Endodermal cell (in vitro differentiated cells): Measurements from ENCODE around the gene SLC25A47. TPM values are rescaled to one million over a fixed set of nuclear protein-coding genes. Genes with fewer than 3 reads are reported as not detected.
A peak's percentile ranks its signal among the peaks of the same experiment; 100 is the strongest.

ENCODE experiments used
- DNase-seq: peaks from one replicate; pipeline ENCODE4 v3.0.0-alpha.2; 2017
- H3K27ac ChIP-seq: 2 replicates; pipeline ENCODE4 v1.5.1; 2013; ENCODE audit warnings: mild to moderate bottlenecking, low read depth, low read length, moderate library complexity
- H3K27me3 ChIP-seq: 2 replicates; pipeline ENCODE4 v1.6.1; 2013; ENCODE audit warnings: mild to moderate bottlenecking, low read length, moderate library complexity; ENCODE audit not compliant: insufficient read depth, control insufficient read depth, poor library complexity, severe bottlenecking
- H3K36me3 ChIP-seq: 2 replicates; pipeline ENCODE4 v1.7.0; 2013; ENCODE audit warnings: mild to moderate bottlenecking, low read length, moderate library complexity; ENCODE audit not compliant: control insufficient read depth, insufficient read depth
- H3K4me1 ChIP-seq: one replicate; pipeline ENCODE4 v1.7.0; 2013; ENCODE audit warnings: low read length; ENCODE audit not compliant: control insufficient read depth, insufficient read depth
- H3K4me3 ChIP-seq: 2 replicates; pipeline ENCODE4 v1.5.1; 2013; ENCODE audit warnings: mild to moderate bottlenecking, low read length, moderate library complexity
- H3K9ac ChIP-seq: 2 replicates; pipeline ENCODE4 v1.6.1; 2013; ENCODE audit warnings: mild to moderate bottlenecking, low read length, moderate library complexity; ENCODE audit not compliant: poor library complexity, severe bottlenecking; ENCODE audit errors: extremely low read depth
- H3K9me3 ChIP-seq: 2 replicates; pipeline ENCODE4 v1.6.1; 2013; ENCODE audit warnings: mild to moderate bottlenecking, low read length, moderate library complexity; ENCODE audit not compliant: control insufficient read depth
- H3K27ac Mint-ChIP-seq: 2 replicates; pipeline ENCODE4 v1.8.0; 2020; ENCODE audit warnings: mixed read lengths
- H3K27me3 Mint-ChIP-seq: 2 replicates; pipeline ENCODE4 v1.8.0; 2021; ENCODE audit warnings: mild to moderate bottlenecking, mixed read lengths; ENCODE audit not compliant: insufficient read depth
- H3K36me3 Mint-ChIP-seq: 2 replicates; pipeline ENCODE4 v1.8.0; 2020; ENCODE audit warnings: low read depth, mixed read lengths
- H3K4me1 Mint-ChIP-seq: 2 replicates; pipeline ENCODE4 v1.8.0; 2020; ENCODE audit warnings: mixed read lengths
- H3K4me3 Mint-ChIP-seq: 2 replicates; pipeline ENCODE4 v1.8.0; 2020; ENCODE audit warnings: mild to moderate bottlenecking, moderate library complexity, mixed read lengths
- H3K9me3 Mint-ChIP-seq: 2 replicates; pipeline ENCODE4 v1.8.0; 2020; ENCODE audit warnings: mild to moderate bottlenecking, mixed read lengths
- WGBS, 2 experiments: methylation state at CpG; one replicate each; pipeline versions ENCODE4 v1.1.5 to v1.1.7; 2013; ENCODE audit warnings: missing lambda C conversion rate in 2 of 2, mixed read lengths in 1 of 2; ENCODE audit not compliant: insufficient coverage in 1 of 2, insufficient read length in 1 of 2; 5-methylcytosine and 5-hydroxymethylcytosine counted together
- total RNA-seq, 2 donors: library from RNA; stranded (reverse); fragmentation: NEBNext Ultra II Directional in 1 of 2; extraction: Animal tissue kit (Norgen Biotek cat#: 25700) in 1 of 2; gene quantifications; 2 replicates in 1 of 2; 3 replicates in 1 of 2; pipeline ENCODE4 v1.2.1, GENCODE V29; 2021
- TF ChIP-seq, protein P1 (sequence below): fragments of 200-600 bp; sonication (generic); conservative IDR thresholded peaks from 2 replicates; pipeline ENCODE4 v1.5.0; 2021; ENCODE audit warnings: antibody characterized with exemption, mild to moderate bottlenecking

Gene SLC25A47
- total RNA-seq, 2 donors from 2014 or later = not detected

DNA sequence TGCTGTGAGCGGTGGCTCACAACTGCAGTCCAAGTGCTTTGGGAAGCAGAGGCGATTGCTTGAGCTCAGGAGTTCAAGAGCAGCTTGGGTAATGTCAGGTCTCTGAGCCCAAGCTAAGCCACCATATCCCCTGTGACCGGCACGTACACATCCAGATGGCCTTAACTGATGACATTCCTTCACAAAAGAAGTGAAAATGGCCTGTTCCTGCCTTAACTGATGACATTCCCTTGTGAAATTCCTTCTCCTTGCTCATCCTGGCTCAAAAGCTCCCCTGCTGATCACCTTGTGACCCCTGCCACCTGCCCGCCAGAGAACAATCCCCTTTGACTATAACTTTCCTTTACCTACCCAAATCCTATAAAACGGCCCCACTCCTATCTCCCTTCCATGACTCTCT, 48.6 kb downstream of the SLC25A47 start:
- no peaks in the 10 kb centered on the region for H3K27me3 Mint-ChIP-seq
- Histone ChIP-seq H3K9ac (peak overlapping the region; percentile 93), H3K9me3 (peaks cover under 1% of the 10 kb centered on the region), H3K27ac (peak overlapping the region; percentile 64), H3K4me1 (peaks cover 2% of the 10 kb centered on the region), H3K36me3 (peaks cover 56% of the 10 kb centered on the region), H3K4me3 (peak overlapping the region; percentile 98), H3K27me3 (no peaks in the 10 kb centered on the region)
- WGBS, 2 experiments = 23 to 39% methylated on average over 5 to 6 of the region's 6 CpGs
- peak overlapping the region; percentile 28 for H3K4me3 Mint-ChIP-seq
- peaks cover 54% of the 10 kb centered on the region for H3K4me1 Mint-ChIP-seq
- TF ChIP-seq, protein P1, sequence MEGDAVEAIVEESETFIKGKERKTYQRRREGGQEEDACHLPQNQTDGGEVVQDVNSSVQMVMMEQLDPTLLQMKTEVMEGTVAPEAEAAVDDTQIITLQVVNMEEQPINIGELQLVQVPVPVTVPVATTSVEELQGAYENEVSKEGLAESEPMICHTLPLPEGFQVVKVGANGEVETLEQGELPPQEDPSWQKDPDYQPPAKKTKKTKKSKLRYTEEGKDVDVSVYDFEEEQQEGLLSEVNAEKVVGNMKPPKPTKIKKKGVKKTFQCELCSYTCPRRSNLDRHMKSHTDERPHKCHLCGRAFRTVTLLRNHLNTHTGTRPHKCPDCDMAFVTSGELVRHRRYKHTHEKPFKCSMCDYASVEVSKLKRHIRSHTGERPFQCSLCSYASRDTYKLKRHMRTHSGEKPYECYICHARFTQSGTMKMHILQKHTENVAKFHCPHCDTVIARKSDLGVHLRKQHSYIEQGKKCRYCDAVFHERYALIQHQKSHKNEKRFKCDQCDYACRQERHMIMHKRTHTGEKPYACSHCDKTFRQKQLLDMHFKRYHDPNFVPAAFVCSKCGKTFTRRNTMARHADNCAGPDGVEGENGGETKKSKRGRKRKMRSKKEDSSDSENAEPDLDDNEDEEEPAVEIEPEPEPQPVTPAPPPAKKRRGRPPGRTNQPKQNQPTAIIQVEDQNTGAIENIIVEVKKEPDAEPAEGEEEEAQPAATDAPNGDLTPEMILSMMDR = no peak
- DNase-seq = peak; percentile 92
- H3K27ac Mint-ChIP-seq = peak overlapping the region; percentile 92
- no peaks in the 10 kb centered on the region for H3K9me3 Mint-ChIP-seq
- H3K36me3 Mint-ChIP-seq = peaks cover 25% of the 10 kb centered on the region

DNA sequence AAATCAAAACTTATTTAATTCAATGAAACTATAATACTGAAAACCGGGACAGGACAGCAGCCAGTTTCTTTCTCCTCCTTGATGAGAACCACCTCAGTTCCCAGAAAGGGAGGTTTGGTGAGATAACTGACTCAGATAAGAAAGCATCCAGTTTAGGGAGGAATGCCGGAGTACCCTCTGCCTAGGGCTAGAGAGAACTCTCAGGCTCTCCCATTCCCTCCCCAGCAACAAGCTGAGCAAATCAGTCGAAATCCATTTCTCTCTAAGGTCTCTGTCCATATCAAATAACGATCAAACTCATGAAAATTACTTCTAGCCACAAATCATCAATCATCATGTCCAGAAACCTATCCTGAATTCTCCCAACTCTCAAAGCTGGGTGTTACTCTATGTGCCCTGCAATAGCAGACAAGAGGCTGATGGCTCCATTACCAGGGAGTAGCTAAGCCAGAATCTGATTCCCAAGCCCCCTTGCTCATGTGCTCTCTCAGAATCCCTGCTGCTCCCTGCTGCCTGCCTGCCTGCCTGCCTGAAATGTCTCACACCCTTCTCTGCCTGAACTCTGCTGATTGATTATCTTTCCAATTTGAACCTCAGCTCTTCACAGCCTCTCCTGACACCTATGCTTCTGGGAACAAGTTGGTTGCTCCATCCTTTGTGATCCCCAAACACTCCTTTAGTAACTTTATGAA, 49.4 kb downstream of the SLC25A47 start:
- Mint-ChIP-seq H3K36me3 (peaks cover 19% of the 10 kb centered on the region), H3K4me3 (peak overlapping the region; percentile 28), H3K4me1 (peaks cover 58% of the 10 kb centered on the region), H3K27me3 (no peaks in the 10 kb centered on the region), H3K27ac (peak overlapping the region; percentile 92), H3K9me3 (no peaks in the 10 kb centered on the region)
- TF ChIP-seq, protein P1 = no peak
- H3K9ac ChIP-seq = peak overlapping the region; percentile 93
- WGBS, 2 experiments = 29 to 57% methylated on average over 3 of the region's 4 CpGs
- no peaks in the 10 kb centered on the region for H3K9me3 ChIP-seq
- peak overlapping the region; percentile 98 for H3K4me3 ChIP-seq
- peaks cover 49% of the 10 kb centered on the region for H3K36me3 ChIP-seq
- no peaks in the 10 kb centered on the region for H3K27me3 ChIP-seq
- peak; percentile 90 for DNase-seq
- peaks cover 2% of the 10 kb centered on the region for H3K4me1 ChIP-seq
- peak overlapping the region; percentile 27 for H3K27ac ChIP-seq

DNA sequence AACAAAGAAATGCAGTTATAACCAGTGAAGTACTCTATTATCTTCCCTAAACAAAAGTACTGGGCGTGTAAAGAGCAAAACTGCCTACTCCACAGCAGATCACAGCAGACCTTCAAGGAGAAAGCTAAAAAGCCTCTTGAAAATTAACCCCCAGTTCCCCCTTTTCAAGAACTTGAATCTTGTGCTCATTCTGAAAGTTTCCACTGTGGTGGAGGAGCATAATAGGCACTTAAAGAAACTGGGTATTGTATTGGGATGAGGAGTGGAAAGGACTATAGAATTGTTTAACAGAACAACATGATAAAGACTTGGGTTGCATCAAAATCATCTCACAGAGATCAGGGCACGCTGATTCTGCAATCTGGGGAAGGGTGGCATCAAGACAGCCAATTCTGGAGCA, 51.1 kb downstream of the SLC25A47 start:
- no peak for DNase-seq
- Histone ChIP-seq H3K36me3 (peaks cover 31% of the 10 kb centered on the region), H3K4me1 (peaks cover 2% of the 10 kb centered on the region), H3K27me3 (no peaks in the 10 kb centered on the region), H3K4me3 (peak overlapping the region; percentile 98), H3K9me3 (no peaks in the 10 kb centered on the region), H3K27ac (no peak overlapping the region), H3K9ac (peak overlapping the region; percentile 93)
- no peaks in the 10 kb centered on the region for H3K9me3 Mint-ChIP-seq
- peak overlapping the region; percentile 96 for H3K27ac Mint-ChIP-seq
- H3K4me3 Mint-ChIP-seq = peak overlapping the region; percentile 90
- no peaks in the 10 kb centered on the region for H3K27me3 Mint-ChIP-seq
- TF ChIP-seq, protein P1 = no peak
- WGBS, 2 experiments = 60 to 90% methylated on average over 1 to 2 of the region's 2 CpGs
- peaks cover 3% of the 10 kb centered on the region for H3K36me3 Mint-ChIP-seq
- peaks cover 56% of the 10 kb centered on the region for H3K4me1 Mint-ChIP-seq
